ENCODE measurements around the gene RAD1.

RAD1 gene

GRCh38 chr5:34859253-34859652 is 56.1 kb downstream of the RAD1 start:
- no peak for DNase-seq

- no peak for DNase-seq
Measured at GRCh38 chr5:34858790-34859189, 56.5 kb downstream of the RAD1 start.

GRCh38 chr5:34857894-34858293 is 57.4 kb downstream of the RAD1 start:
- no peak for DNase-seq

GRCh38 chr5:34857161-34857560 is 58.1 kb downstream of the RAD1 start:
- DNase-seq: no peak

Data from effector CD4-positive, alpha-beta T cell (primary cell).